ENCODE data around the gene SIGLEC7. TPM values are rescaled to one million over a fixed set of nuclear protein-coding genes. Genes with fewer than 3 reads are reported as not detected.

SIGLEC7 gene
- polyA plus RNA-seq, 1 experiment: not detected

DNA sequence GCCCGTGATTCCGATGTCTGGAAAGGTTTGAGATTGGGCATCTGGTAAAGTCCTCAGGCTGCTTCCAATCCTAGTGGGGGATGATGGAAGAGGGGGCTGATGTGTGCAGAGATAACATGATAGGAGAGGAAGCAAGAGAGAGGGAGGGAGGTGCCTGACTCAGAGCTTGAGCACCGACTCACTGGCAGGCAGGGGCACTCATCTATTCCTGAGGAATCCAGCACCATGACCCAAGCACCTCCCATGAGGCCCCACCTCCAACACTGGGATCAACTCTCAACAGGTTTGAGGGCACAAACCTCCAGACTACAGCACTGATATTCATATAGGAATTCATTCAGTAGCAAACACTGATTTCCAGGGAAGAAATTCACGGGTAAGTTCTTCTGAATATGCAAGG lies 23.0 kb upstream of the SIGLEC7 start:
- H3K4me3 ChIP-seq (ENCODE audit: low read depth, low read length): no peak overlapping the region
- TF ChIP-seq, protein P1, sequence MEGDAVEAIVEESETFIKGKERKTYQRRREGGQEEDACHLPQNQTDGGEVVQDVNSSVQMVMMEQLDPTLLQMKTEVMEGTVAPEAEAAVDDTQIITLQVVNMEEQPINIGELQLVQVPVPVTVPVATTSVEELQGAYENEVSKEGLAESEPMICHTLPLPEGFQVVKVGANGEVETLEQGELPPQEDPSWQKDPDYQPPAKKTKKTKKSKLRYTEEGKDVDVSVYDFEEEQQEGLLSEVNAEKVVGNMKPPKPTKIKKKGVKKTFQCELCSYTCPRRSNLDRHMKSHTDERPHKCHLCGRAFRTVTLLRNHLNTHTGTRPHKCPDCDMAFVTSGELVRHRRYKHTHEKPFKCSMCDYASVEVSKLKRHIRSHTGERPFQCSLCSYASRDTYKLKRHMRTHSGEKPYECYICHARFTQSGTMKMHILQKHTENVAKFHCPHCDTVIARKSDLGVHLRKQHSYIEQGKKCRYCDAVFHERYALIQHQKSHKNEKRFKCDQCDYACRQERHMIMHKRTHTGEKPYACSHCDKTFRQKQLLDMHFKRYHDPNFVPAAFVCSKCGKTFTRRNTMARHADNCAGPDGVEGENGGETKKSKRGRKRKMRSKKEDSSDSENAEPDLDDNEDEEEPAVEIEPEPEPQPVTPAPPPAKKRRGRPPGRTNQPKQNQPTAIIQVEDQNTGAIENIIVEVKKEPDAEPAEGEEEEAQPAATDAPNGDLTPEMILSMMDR (IDR thresholded peaks at IDR 0.05; ENCODE audit: insufficient read depth, low read depth, low read length): no peak
- no peak for DNase-seq (ENCODE audit: low read depth)
- ChIA-PET POLR2A (no interaction called here), CTCF (no interaction called here)
- H3K36me3 ChIP-seq (ENCODE audit: control insufficient read depth, insufficient read depth, low read length): no peaks in the 10 kb centered on the region
- no peaks in the 10 kb centered on the region; the same call in 1 of the 2 replicates for H3K27me3 ChIP-seq (ENCODE audit: control insufficient read depth, insufficient read depth, low read length)

DNA sequence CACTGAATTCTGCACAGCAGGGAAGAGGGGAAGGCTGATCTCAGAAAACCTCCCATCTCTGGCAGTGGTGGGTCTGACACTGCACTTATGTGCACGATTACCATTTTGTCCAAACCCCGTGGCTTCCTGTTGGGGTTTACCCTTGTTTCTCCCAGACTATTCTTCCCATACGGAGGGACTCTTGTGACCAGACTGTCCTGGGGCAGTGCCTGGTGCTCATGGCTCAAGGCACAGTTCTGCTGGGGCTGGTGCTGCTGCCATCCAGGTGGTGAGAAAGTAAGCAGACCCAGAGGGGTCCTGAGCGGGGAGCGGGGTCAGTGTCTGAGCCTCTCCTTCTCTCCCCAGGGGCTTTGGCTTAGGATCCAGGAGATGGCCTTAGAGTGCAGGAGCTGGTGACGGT lies 22.5 kb upstream of the SIGLEC7 start:
- no peak for DNase-seq (ENCODE audit: low read depth)
- CTCF ChIA-PET: no interaction called here
- TF ChIP-seq, protein P1 (IDR thresholded peaks at IDR 0.05; ENCODE audit: insufficient read depth, low read depth, low read length): no peak
- H3K4me3 ChIP-seq (ENCODE audit: low read depth, low read length): no peak overlapping the region
- no peaks in the 10 kb centered on the region for H3K36me3 ChIP-seq (ENCODE audit: control insufficient read depth, insufficient read depth, low read length)
- no peaks in the 10 kb centered on the region; the same call in 1 of the 2 replicates for H3K27me3 ChIP-seq (ENCODE audit: control insufficient read depth, insufficient read depth, low read length)
- POLR2A ChIA-PET: no interaction called here

- DNase-seq (ENCODE audit: low read depth): no peak
- H3K36me3 ChIP-seq (ENCODE audit: control insufficient read depth, insufficient read depth, low read length): no peaks in the 10 kb centered on the region
- no peak overlapping the region for H3K4me3 ChIP-seq (ENCODE audit: low read depth, low read length)
- TF ChIP-seq, protein P1 (IDR thresholded peaks at IDR 0.05; ENCODE audit: insufficient read depth, low read depth, low read length): no peak
- CTCF ChIA-PET: no interaction called here
- POLR2A ChIA-PET: no interaction called here
- no peaks in the 10 kb centered on the region; the same call in 1 of the 2 replicates for H3K27me3 ChIP-seq (ENCODE audit: control insufficient read depth, insufficient read depth, low read length)
Measured at GRCh38 chr19:51120160-51120559, 21.9 kb upstream of the SIGLEC7 start.

- POLR2A ChIA-PET: no interaction called here
- H3K4me3 ChIP-seq (ENCODE audit: low read depth, low read length): no peak overlapping the region
- no peak for DNase-seq (ENCODE audit: low read depth)
- CTCF ChIA-PET: no interaction called here
- no peaks in the 10 kb centered on the region; the same call in 1 of the 2 replicates for H3K27me3 ChIP-seq (ENCODE audit: control insufficient read depth, insufficient read depth, low read length)
- TF ChIP-seq, protein P1 (IDR thresholded peaks at IDR 0.05; ENCODE audit: insufficient read depth, low read depth, low read length): no peak
- no peaks in the 10 kb centered on the region for H3K36me3 ChIP-seq (ENCODE audit: control insufficient read depth, insufficient read depth, low read length)
Measured at GRCh38 chr19:51121257-51121656, 20.8 kb upstream of the SIGLEC7 start.

- Histone ChIP-seq H3K36me3 (ENCODE audit: control insufficient read depth, insufficient read depth, low read length) (no peaks in the 10 kb centered on the region), H3K4me3 (ENCODE audit: low read depth, low read length) (no peak overlapping the region), H3K27me3 (ENCODE audit: control insufficient read depth, insufficient read depth, low read length) (no peaks in the 10 kb centered on the region)
- ChIA-PET POLR2A (no interaction called here), CTCF (no interaction called here)
- DNase-seq (ENCODE audit: low read depth): no peak
- TF ChIP-seq, protein P1 (IDR thresholded peaks at IDR 0.05; ENCODE audit: insufficient read depth, low read depth, low read length): no peak
Measured at GRCh38 chr19:51122112-51122981, 19.8 kb upstream of the SIGLEC7 start.
